GM18499 (cell line): ENCODE data around the gene FBXO9.
A peak's percentile ranks its signal among the peaks of the same experiment; 100 is the strongest.

ENCODE experiments used
- ATAC-seq: cut with Tn5 transposase; IDR thresholded peaks from one replicate; pipeline ENCODE4 v1.9.1; 2021; ENCODE audit warnings: moderate number of reproducible peaks; ENCODE audit not compliant: insufficient read depth, unreplicated experiment

FBXO9 gene

DNA sequence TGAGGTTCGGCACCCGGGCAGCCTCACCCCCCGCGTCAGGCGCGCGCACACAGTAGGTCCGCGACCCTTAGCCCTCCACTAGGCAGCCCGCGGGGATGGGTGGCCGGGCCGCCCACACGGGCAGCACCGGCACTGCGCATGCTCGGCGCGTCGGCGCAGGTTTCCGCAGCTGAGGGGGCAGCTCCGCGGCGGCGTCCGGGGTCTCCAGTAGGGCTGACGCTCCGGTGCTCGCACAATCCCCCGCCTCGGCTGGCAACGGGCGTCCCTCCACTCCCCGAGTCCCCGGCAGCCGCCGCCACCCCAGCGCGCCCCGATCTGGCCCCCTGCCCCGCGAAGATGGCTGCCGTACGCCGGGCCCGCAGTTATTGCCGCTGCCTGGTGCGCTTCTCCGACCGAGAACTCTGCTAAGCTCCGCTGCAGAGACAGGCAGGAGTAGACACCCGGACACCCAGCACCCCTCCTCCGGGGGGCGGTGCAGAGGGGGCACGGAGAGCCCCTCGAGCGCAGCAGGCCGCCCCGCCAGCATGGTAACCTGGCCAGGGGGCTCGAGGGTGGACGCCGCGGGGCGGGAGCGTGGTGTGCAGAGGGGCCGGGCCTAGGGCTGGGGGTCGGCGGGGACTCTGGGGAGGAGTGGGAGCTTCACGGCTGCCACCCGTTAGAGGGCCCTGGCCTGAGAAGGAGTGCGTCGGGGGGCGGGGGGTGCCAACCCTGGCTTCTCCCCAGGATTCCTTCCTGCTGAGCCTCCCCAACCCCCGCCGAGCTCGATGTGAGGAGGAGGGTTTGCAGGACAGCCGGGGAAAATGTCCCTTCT, at the start of gene FBXO9:
FBXO9 (plus strand) TSS at position 139 of the 811 bp plus-strand sequence; CDS start at position 525, 386 bp downstream.
- peak; percentile 21 for ATAC-seq

DNA sequence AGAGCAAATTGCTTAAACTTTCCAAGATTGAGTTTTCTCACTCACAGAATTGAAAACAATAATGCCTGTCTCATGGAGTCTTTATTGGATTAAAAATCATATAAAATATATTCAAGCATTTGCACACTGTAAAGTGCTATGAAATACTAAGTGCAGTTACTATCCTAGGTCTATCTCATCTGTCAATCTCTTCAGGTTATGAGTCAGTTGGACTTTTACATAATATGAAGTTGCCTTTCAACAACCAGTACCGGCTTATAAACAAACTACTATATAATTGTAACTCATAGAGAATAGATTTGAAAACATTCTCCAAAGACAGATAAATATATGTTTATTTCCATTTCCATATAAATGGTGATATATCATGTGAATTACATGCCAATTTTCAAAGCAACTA, 49.7 kb upstream of the FBXO9 start:
- no peak for ATAC-seq

DNA sequence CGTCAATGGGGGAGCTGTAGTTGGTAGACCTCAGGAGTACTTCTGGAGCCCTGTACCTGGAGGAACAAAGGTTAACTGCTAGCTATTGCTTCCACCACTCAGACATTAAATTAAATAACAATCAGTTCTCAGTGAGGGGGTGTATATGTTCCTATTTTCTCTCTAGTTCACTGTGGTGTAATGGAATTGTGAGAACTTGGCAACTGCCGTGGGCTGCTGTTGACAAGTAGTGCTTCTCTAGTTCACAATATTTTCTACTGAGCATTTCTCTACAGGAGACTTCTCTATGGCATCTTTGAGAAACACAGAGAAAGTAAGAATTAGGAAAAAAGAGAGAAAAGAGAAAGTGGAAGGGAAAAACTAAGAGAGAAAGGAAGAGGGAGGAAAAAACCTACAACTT, 46.8 kb upstream of the FBXO9 start:
- ATAC-seq = no peak

DNA sequence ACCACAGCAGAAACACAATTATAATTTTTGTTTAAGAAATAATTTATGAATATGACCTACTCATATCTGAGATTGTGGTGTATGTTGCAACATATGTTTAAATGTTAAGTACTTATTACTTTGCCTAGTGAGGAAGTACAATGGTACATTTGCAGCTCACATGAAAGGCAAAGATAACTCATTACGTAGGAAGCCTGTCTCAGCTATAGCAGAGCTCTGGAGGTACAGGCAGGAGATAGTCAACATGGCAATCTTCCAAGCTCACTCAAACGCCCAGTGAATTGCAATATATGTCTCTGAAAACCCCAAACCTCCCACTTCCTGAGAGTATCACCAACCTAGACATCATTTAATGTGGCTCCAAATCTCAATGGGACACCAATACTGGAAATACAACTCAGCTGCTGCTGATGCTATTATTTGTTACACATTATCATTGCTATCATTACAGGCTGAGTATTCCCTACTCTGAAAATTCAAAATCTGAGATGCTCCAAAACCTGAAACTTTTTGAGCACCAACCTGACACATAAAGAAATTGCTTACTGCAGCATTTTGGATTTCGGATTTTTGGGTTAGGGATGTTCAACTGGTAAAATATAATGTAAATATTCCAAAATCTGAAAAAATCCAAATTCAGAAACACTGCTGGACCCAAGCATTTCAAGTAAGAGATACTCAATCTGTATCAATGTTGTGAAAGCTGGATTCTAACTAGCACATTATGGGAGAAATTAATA, 45.0 kb upstream of the FBXO9 start:
- ATAC-seq = no peak

DNA sequence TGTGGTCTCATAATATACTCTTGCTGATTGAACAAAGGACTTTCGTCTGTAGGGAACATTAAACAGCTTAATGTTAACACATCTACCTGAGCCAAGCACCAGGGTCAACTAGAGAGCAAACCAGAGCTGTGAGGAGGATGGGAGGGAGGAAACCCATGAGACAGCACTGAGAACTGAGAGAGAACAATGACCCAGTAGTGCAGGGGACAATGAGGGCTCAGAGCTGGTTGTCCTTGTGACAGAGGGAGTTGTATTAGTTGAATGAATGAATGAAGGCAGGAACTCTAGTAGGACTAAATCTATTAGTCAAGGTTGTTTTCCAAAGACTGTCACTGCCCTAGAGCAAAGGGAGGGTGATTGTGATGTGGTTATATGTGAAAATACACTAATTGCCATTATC, 41.9 kb upstream of the FBXO9 start:
- ATAC-seq = no peak

DNA sequence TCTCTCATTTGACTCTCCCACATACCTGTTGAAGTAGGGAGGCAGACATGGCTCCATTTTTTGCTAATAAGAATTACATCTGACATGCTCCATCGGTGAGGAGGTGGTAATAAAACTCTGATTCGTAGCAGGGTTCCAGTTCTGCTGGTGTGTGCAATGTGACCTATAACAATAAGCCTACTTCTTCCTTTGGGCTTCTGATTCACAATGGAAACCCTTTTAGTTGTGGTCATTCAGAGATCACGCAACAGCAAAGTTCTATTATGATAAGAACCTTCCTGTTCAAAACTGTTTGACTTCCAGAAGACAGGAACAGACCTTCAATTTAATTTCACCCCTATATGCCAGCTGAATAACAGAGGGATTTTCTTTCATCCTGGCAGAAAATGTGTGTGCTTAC, 38.7 kb upstream of the FBXO9 start:
- ATAC-seq = no peak

DNA sequence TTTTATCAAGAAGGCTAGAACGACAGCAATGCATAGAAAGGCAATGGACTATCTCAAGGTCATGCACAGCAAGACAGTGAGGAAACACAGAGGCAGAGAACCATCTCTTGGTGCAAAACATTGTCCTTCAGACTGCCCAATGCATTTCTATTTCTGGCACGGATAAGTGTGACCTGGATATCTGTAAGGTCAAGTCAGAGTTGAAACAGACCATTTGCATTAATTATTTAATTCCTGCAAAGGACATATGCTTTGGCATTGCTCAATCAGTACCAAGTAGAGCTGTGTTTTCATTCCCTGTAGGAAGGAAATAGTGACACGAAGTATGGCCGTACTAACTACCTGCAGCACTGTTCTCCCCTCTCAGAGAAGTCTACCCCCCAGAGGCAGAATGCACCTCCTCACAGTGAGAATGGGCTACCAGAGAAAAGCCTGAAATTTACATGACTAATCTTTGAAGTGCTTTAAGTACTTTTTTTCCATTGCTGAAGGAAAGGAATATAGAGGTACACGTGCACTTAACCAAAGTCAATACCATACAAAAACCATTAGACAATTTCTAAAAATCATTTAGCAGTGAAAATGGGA, 38.0 kb upstream of the FBXO9 start:
- ATAC-seq = no peak

DNA sequence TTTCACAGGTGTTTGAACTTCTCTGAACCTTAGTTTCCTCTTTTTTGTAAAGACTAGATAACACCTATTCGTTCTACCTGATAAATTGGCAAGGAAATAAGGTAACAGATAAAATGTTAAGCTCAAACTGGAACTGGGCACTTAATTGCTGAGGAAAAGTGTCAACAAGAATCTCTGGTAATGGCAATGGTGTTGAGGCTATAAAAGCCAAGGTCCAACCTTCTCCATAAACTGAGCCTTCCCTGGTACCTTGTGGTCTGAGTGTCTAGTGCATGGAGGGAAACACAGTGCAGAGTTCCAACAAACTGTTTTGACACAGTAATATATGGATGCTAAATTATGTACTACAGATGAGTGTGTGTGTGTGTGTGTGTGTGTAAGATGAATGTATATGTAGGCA, 36.7 kb upstream of the FBXO9 start:
- ATAC-seq = no peak

DNA sequence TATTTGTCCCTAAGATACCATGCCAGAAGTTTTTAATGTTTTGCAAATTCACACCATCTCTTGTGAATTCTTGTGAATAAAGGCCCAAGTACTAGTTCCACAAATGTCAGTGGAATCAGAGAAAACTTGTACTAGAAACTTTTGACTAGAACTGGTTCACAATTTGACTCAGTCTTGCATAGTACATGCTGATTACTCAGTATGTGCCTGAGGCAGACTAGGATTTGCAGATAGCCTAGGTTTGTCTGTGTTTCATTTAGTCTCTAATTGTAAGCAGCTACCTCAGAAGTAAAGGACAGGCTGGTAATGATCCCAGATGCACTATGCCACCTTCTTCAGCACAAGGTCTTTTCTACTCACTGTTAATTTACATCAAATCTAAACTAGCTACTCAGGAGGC, 35.9 kb upstream of the FBXO9 start:
- no peak for ATAC-seq

DNA sequence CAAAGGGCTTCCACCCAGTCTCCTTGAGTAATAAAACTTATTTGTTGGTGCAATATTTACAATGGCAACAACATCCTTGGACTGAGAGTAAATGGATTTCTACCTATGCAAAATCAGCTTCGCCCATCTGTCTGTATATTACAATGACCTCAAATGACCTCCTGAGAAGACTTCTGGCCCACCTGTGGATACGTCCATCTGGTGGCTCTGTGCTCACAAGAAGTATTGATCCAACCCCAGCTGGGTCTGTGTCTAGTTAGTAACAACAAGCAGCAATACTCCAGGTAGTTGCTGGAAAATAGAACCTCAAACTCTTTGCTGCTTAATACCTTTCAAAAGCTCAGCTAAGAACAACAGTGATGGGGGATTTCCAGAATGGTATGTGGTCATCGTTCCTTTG, 35.4 kb upstream of the FBXO9 start:
- no peak for ATAC-seq

DNA sequence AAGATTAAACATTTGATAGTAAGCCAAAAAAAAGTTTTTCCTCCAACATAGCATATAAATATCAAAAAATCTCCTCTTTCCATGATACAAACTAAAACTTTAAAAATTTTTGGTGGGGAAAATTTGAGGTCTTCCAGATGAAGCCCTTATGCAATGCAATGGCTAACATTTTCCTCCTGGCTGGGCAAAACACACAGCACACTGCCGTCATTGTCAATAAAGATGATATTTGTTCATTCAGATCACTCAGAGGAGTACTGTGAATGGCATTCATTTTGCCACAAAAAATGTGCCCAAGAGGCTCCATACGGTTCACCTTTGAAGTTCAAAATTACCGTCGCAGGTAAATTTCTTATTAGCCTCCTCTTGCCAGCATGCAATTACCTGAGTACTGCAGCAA, 33.9 kb upstream of the FBXO9 start:
- ATAC-seq = no peak

DNA sequence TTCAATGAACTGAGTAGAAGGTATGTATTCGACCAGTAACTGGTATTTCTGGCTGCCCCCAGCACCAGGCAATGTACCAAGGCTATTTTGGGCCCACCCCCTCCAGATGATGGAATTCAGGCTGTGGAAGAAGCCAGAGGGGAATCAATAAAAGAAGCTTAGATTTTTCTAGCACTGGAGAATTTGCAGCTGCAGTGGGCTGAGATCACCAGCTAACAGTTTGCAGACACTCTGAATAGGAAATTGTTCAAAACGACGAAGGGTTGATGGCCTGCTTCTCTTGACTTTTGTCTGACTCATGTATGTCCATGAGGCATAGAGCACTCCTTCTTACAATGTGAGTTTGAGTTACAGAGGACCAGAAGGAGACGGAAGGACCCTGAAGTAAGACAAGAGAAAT, 32.4 kb upstream of the FBXO9 start:
- no peak for ATAC-seq

DNA sequence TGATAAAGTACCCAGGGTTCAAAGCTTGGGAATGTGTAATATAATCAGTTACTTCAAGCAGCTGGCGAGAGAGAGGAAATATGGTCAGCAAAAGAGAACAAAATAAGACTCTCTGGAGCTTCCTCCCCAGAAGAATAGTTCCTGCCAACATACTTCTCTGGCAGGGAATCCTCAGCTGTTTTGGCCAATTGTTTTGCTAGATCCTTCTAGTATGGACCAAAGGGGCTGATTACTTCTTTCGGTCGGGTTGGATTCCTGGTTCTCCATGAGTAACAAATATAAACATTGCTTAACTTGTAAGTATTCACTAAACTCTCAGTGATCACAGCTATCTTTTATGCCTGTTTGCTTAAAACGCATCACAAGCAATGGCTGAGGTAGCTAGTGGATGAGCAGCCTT, 31.4 kb upstream of the FBXO9 start:
- ATAC-seq = no peak

DNA sequence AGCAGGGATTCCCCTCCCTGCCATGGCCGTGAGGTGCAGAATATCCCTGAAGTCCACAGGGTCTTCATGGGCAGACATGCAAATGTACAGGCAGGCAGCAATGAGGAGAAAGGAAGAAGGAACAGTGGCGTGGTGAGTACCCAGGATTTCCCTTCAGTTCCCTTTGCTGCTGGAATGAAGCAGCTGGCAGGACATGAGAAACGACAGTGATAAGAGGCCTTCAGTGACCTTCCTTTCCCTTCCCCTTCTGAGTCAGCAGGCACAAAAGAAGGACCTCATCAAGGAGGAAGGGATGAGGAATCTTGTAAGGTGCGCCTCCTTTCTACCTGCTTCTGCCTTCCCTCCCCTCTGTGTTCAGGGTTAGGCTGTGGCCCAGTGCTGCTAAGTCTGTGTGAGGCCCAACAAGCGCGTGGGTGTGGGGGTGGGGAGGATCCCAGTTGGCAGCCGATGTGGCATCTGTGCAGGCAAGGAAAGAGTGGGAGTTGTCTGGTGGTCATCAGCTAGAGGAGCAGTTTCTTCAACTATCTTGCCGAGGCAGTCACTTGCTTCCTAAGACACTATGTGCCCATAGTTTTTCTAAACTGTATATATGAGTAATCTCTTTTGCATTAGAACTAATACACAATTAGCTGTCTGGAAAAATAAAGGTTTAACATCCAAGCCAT, 29.5 kb upstream of the FBXO9 start:
- no peak for ATAC-seq

DNA sequence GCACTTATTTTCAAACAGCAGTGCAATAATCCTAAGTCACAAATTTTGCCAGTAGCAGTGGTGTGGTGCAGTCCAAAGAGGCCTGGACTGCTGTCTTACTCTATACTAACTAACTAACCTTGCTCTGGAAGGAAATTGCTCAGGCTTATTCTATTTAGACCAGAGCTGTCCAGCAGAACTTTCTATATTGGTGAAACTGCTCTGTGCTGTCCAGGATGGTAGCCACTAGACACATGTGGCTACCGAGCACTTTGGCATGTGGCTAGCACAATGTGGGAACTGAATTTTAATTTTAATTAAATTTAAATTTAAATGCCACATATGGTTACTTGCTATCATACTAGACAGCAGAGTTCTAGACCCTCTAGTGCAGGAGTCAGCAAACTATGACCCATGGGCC, 27.1 kb upstream of the FBXO9 start:
- ATAC-seq = no peak

DNA sequence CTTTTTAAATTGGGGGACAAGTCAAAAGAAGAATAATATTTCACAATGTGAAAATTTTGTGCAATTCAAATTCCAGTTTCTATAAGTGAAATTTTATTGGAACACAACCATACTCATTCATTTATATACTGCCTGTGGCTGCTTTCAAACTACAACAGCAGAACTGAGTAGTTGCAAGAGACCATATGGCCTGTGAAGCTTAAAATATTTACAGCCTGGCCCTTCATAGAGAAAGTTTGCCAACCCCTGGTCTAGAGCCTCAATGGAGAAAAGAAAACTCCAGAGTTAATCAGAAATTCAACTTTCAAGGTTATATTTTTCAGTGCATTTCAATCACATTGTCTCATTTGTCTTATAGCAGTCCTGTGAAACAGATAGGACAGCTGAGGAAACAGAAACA, 26.6 kb upstream of the FBXO9 start:
- no peak for ATAC-seq

DNA sequence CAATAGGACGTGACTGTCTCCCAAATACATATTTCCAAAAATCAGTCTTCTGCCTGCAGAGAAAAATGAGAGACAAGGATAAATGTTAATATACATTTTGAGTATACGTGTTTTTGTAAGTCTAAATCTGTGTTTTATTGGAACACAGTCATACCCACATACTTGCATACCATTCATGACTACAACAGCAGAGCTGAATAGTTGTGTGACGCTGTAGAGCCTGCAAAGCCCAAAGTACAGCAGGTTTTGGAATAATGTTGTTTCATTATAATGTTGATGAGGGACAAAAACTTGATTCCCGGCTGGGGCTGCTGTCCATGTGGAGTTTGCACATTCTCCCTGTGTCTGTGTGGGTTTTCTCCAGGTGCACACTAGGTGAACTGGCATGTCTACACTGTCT, 23.8 kb upstream of the FBXO9 start:
- ATAC-seq = no peak

DNA sequence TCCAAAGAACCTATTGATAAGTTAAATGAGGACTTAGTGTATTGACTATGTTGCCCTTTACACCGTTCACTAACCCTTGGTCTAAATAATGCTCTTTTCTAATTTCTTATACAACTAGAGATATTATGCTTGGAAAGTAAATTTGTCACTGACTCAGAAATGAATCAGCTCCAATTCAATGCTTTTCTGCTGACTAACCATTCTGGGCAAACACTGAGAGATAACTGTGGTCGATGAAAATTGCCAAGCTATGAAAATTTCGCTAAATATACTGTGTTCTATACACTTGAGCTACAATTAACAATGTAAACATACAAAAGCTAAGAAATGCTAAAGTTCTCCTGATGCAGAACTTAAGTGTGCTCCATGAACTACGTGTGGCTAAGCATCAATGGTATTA, 23.1 kb upstream of the FBXO9 start:
- no peak for ATAC-seq

DNA sequence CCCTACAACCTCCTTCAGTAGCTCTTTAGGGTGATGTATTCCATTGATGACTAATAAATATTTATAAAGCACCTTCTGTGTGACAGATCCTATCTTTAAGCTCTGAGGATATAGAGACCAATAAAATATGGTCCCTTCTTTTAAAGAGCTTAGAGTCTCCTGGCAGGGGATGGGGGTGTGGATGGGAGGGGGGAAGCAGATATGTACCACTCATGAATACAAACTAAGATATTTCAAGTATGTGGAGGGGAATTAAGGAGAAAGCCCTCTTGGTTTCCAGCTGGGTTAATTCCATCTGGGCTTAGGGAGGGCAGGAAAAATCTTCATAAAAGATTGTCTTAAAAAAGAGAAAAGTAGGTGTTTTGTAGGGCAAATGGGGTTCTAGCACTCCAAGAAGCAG, 21.6 kb upstream of the FBXO9 start:
- ATAC-seq = no peak

DNA sequence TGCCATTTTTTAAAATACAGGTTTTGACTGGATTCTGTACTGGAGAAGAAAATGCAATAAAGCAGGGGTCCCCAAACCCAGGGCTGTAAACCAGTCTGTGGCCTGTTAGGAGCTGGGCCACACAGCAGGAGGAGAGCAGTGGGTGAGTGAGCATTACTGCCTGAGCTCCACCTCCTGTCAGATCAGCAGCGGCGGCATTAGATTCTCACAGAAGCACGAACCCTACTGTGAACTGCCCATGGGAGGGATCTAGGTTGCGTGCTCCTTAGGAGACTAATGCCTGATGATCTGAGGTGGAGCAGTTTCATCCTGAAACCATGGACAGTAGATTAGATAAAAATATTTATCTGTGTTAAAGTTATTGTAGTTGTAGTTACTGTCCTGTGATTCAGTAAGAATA, 21.1 kb upstream of the FBXO9 start:
- ATAC-seq = no peak

DNA sequence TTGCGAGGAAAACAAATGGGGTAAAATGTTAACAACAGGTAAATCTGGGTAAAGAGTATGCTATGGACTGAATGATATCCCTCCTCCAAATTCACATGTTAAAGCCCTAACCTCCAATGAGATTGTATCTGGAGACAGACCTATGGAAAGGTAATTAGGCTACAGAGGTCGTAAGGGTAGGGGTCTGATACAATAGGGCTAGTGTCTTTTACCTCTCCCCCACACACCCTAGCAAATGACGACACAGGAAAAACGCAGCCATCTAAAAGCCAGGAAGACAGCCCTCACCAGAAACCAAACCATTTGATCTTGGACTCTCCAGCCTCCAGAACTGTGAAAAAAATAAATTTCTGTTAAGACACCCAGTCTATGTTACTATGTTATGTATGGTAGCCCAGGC, 20.6 kb upstream of the FBXO9 start:
- no peak for ATAC-seq
